ENCODE data around the gene VCY1B.
"Not testable (repeated sequence)": the region's sequence is repeated elsewhere in the genome, so short reads cannot be mapped to it uniquely, and the experiment has no call there.

The VCY1B gene
- 0 reads per million in 3 experiments for total RNA-seq

- not testable (repeated sequence) for DNase-seq
Measured at GRCh38 chrY:14055927-14056326, at the start of gene VCY1B. VCY1B (plus strand) TSS chrY:14056227; CDS start chrY:14056290, 63 bp downstream.

- not testable (repeated sequence) for DNase-seq
Measured at GRCh38 chrY:14011916-14012315, 44.1 kb upstream of the VCY1B start.

- DNase-seq: not testable (repeated sequence)
Measured at GRCh38 chrY:14030395-14030794, 25.6 kb upstream of the VCY1B start.

GRCh38 chrY:14085877-14086276 lies 29.9 kb downstream of the VCY1B start:
- DNase-seq: no peak
